ENCODE measurements around the gene GTF2H4.

DNA sequence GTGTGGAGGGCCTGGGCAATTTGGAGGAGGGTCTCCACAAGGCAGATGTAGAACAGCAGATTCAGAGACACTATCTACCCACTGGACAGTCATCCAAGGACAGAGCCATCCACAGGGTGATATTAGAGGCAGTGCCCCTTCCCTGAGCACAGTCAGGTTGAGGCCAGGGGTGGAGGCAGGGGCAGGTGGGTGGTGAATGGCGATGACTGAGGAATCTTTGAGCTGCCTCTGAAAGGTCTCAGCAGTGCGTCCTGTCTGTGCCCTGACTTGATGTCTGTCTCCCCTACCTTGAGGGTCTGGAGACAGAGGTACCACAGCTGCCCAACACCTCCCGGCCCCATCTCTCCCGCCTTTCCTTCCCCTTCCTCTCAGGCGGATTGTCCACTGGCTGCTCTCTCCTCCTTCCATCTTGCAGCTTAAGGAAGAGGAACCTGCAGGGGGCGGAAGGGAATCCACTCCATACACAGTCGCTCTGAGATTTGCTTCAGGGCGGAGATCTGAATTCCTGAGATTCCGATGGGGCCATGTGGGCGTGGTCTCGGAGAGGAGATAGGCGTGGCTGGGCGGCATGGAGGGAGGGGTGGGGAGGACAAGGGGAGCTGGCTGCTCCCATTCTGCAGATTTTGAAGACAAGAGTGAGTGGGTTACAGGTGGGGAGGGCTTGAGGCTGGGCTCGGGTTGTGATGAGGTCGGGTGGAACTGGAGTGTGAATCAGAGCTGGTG is 34.5 kb downstream of the GTF2H4 start:
- TF ChIP-seq POLR2A (IDR thresholded peaks at IDR 0.05), result no peak
- TF ChIP-seq, protein P1, sequence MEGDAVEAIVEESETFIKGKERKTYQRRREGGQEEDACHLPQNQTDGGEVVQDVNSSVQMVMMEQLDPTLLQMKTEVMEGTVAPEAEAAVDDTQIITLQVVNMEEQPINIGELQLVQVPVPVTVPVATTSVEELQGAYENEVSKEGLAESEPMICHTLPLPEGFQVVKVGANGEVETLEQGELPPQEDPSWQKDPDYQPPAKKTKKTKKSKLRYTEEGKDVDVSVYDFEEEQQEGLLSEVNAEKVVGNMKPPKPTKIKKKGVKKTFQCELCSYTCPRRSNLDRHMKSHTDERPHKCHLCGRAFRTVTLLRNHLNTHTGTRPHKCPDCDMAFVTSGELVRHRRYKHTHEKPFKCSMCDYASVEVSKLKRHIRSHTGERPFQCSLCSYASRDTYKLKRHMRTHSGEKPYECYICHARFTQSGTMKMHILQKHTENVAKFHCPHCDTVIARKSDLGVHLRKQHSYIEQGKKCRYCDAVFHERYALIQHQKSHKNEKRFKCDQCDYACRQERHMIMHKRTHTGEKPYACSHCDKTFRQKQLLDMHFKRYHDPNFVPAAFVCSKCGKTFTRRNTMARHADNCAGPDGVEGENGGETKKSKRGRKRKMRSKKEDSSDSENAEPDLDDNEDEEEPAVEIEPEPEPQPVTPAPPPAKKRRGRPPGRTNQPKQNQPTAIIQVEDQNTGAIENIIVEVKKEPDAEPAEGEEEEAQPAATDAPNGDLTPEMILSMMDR (IDR thresholded peaks at IDR 0.05), result peak in 1 of 3 donors; percentile 19

Measured in ovary (tissue), 3 donors.